Brain microvascular endothelial cell (primary cell): Measurements from ENCODE around the gene ENDOD1.

ENCODE experiments used
- DNase-seq: peaks from one replicate; pipeline ENCODE4 v3.0.0-alpha.2; 2020
- H3K27ac ChIP-seq: fragments of 250-450 bp; sonication (Bioruptor Pico); 2 replicates; pipeline ENCODE4 v1.5.1; 2020; ENCODE audit warnings: mild to moderate bottlenecking, moderate library complexity
- H3K27me3 ChIP-seq: fragments of 250-450 bp; sonication (Bioruptor Pico); replicated peaks from 2 replicates; pipeline ENCODE4 v1.5.1; 2020; ENCODE audit warnings: mild to moderate bottlenecking
- H3K36me3 ChIP-seq: fragments of 250-450 bp; sonication (Bioruptor Pico); replicated peaks from 2 replicates; pipeline ENCODE4 v1.5.1; 2020; ENCODE audit warnings: mild to moderate bottlenecking
- H3K4me3 ChIP-seq: 2 replicates; pipeline ENCODE4 v1.5.1; 2011; ENCODE audit warnings: low read depth, mild to moderate bottlenecking, control low read depth, low read length, moderate library complexity
- CTCF ChIP-seq: IDR thresholded peaks from 2 replicates; pipeline ENCODE4 v1.5.1; 2011; ENCODE audit warnings: low read depth, mild to moderate bottlenecking, moderate library complexity, low read length, control low read depth, inconsistent platforms; ENCODE audit errors: missing control alignments
- in situ Hi-C: cut with HindIII; loops from 2 replicates; pipeline ENCODE4 v1.10.0; 2017; ENCODE audit warnings: low sequenced_read_pairs, low pct_ligation_motif_present

ENDOD1 gene

DNA sequence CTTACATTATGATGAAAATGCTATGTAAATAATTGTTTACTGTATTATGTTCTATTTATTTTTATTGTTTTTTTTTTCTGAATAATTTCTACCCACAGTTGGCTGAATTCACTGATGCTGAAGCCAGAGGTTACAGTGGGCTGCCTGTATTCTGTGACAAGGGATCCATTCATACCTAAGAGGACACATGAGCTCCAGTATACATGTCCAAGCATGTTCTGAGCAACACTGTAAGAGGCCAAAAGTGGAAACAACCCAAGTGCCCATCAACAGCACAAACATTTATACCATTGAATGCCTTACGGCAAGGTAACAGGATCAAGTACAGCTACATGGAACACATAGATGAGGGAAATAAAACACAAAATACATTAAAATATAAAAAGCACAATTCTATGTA lies 24.3 kb upstream of the ENDOD1 start:
- Histone ChIP-seq H3K36me3 (no peaks in the 10 kb centered on the region), H3K27ac (no peak overlapping the region), H3K4me3 (no peak overlapping the region), H3K27me3 (peaks cover 2% of the 10 kb centered on the region)
- no peak for TF ChIP-seq CTCF
- in situ Hi-C loops, result no loop called here
- no peak for DNase-seq

DNA sequence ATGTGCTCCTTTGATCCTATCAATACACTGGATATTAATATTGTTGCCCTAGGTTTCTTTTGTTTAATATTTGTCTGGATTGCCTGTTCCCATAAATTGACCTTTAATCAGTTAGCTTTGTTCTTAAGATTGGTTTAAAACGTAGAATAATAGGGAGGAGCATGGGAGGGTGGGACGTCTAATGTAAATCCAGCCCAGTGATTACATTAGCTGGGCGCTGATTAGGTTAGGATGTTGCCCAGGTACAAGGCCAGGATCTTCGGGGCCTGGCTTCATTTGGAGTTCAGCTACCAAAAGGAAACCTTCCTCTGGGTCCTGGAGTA lies 23.0 kb upstream of the ENDOD1 start, which contains the start of gene SRSF8:
SRSF8 (plus strand) TSS at position 204 of the 323 bp plus-strand sequence. CDS start 308 bp downstream, outside the sequence.
- Histone ChIP-seq H3K36me3 (no peaks in the 10 kb centered on the region), H3K4me3 (peak within 1 kb of the TSS; percentile 82), H3K27ac (peak within 1 kb of the TSS; percentile 79), H3K27me3 (no peaks in the 10 kb centered on the region)
- no peak for DNase-seq
- in situ Hi-C loops, result no loop called here
- TF ChIP-seq CTCF, result no peak

DNA sequence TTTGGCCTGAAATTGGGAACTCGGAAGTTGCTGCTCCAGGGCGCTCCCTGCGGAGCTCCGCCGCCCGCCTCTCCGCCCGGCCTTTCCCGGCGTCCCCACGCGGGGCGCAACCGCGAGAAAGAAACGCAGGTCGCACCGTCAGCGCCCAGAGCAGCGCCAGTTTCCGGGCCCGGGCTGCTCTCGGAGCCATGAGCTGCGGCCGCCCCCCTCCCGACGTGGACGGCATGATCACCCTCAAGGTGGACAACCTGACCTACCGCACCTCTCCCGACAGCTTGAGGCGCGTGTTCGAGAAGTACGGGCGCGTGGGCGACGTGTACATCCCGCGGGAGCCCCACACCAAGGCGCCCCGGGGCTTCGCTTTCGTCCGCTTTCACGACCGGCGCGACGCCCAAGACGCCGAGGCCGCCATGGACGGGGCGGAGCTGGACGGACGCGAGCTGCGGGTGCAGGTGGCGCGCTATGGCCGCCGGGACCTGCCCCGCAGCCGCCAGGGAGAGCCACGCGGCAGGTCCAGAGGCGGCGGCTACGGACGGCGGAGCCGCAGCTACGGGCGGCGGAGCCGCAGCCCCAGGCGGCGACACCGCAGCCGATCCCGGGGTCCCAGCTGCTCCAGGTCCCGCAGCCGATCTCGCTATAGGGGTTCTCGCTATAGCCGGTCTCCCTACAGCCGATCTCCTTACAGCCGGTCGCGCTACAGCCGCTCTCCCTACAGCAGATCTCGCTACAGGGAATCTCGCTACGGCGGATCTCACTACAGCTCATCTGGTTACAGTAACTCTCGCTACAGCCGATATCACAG lies 22.4 kb upstream of the ENDOD1 start:
- Histone ChIP-seq H3K36me3 (no peaks in the 10 kb centered on the region), H3K27ac (peak overlapping the region; percentile 79), H3K4me3 (peak overlapping the region; percentile 82), H3K27me3 (no peaks in the 10 kb centered on the region)
- peak; percentile 65 for DNase-seq
- in situ Hi-C loops, result no loop called here
- peak; percentile 67 for TF ChIP-seq CTCF

DNA sequence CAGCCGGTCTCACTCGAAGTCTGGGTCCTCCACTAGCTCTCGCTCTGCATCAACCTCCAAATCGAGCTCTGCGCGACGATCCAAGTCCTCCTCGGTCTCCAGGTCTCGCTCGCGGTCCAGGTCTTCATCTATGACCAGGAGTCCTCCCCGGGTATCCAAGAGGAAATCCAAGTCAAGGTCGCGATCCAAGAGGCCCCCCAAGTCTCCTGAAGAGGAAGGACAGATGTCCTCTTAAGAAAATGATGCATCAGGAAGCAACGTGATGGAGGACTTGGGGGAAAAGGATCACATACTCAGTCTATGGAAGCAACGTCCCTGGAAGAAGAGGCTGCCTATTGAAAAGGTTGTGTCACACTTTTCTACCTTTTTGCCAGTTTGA lies 21.8 kb upstream of the ENDOD1 start:
- DNase-seq, result no peak
- in situ Hi-C loops, result no loop called here
- TF ChIP-seq CTCF, result no peak
- Histone ChIP-seq H3K4me3 (peak overlapping the region; percentile 82), H3K27me3 (no peaks in the 10 kb centered on the region), H3K36me3 (no peaks in the 10 kb centered on the region), H3K27ac (peak overlapping the region; percentile 79)

DNA sequence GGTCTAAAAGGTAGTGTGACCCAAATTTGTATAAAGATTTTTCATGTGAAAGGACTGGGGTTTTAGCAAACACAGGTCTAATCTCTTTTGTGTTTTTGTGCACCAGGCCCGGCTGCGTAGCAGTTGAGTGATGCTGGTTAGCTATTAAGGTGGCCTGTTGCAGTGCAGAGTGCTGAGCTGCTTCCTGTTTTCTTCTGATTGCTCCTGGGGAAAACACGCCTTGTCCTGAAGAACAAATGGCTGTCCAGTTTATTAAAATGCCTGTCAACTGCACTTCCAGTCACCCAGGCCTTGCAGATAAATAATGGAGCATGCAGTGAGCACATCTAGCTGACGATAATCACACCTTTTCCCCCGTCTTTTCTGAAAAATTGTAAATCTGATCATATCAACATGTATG lies 21.1 kb upstream of the ENDOD1 start:
- H3K27ac ChIP-seq, result peak overlapping the region; percentile 79
- H3K4me3 ChIP-seq, result peak overlapping the region; percentile 82
- TF ChIP-seq CTCF, result no peak
- in situ Hi-C loops, result no loop called here
- peak; percentile 96 for DNase-seq
- no peaks in the 10 kb centered on the region for H3K27me3 ChIP-seq
- H3K36me3 ChIP-seq, result no peaks in the 10 kb centered on the region

- DNase-seq, result no peak
- TF ChIP-seq CTCF, result no peak
- Histone ChIP-seq H3K36me3 (no peaks in the 10 kb centered on the region), H3K4me3 (no peak overlapping the region), H3K27ac (no peak overlapping the region), H3K27me3 (no peaks in the 10 kb centered on the region)
- in situ Hi-C loops, result no loop called here
Measured at GRCh38 chr11:95070471-95070870, 19.2 kb upstream of the ENDOD1 start.
